Stimulated activated CD4-positive, alpha-beta T cell treated with anti-CD3 and anti-CD28 coated beads, Interleukin-15, amount 100 ng/mL, for 48 hours (primary cell): ENCODE measurements around the gene POLR1G.
A peak's percentile ranks its signal among the peaks of the same experiment; 100 is the strongest.
"Not testable (repeated sequence)": the region's sequence is repeated elsewhere in the genome, so short reads cannot be mapped to it uniquely, and the experiment has no call there.

ENCODE experiments used
- DNase-seq, 2 donors: peaks; one replicate each; pipeline ENCODE4 v3.0.0-alpha.2; 2020; ENCODE audit warnings: low read depth in 2 of 2

Gene POLR1G

GRCh38 chr19:45421947-45422498, 15.6 kb downstream of the POLR1G start:
- DNase-seq: no peak

GRCh38 chr19:45423033-45423588, 16.7 kb downstream of the POLR1G start:
- peak; percentile 82 to 90 for DNase-seq

- peak; percentile 54 to 61 for DNase-seq
Measured at GRCh38 chr19:45423589-45424190, 17.2 kb downstream of the POLR1G start, which contains the start of gene ERCC1. ERCC1 (minus strand) TSS chr19:45423917; CDS start chr19:45423374, 543 bp downstream.

- DNase-seq: no peak
Measured at GRCh38 chr19:45424191-45425058, 18.0 kb downstream of the POLR1G start.

DNA sequence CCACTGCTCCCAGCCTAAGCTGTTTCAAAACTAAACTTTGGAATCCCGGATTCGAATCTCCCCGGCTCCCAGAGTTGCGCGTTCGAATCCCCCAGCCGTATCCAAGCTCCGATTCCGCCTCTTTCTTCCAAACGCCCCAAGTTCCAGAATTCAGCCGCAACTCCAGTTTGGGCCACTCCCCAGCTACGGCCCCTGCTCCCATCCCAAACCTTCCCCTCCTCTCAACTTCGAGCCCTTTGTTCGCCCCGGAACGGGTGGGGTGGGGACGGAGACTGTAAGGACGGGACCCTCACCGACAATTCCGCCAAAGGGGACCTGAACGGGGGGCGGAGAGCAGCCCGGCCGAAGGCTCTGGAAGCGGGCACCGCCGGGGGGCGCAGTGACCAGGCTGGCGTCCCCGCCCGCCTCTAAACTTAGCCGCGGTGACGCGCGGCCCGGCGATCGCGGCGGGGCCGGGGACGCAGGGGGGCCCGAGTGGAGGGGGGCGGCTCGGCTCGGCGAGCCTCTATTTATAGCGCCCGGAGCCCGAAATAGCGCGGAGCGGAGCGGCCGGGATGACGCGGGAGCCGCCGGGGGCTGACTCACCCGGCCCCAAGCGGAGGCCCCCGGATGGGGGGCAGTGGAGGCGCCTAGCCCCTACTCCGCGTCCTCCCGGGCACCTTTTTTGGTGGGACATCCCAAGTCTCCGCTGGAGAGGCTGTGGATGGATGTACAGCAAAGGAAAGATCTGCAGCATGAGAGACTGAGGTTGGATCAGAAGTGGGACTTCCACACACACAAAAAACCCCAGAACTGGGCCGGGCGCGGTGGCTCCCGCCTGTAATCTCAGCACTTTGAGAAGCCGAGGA, 22.2 kb downstream of the POLR1G start:
- no peak for DNase-seq

DNA sequence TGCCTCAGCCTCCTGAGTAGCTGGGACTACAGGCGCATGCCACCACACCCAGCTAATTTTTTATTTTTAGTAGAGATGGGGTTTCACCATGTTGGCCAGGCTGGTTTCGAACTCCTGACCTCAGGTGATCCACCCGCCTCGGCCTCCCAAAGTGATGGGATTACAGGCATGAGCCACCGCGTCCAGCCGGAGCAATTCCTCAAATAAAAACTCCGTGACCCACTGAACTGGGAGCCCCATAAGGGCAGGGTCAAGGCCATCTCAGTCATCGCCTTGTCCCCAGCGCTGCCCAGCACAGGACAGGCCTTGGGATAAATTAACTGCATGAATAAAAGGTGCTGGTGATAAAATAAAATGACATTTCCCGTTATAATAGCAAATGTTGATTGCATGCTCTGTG, 23.5 kb downstream of the POLR1G start:
- DNase-seq: not testable (repeated sequence)

DNA sequence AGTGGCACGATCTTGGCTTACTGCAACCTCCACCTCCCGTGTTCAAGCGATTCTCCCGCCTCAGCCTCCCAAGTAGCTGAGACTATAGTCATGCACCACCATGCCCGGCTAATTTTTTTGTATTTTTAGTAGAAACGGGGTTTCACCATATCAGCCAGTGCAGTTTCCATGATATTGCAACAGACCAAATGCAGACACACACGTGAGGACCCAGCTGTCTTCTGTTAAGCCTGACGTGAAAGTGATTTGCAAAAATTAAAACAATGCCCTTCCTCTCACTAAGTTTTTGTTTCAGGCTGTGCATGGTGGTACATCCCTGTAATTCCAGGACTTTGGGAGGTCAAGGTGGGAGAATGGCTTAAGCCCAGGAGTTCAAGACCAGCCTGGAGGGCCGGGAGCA, 24.6 kb downstream of the POLR1G start:
- DNase-seq: not testable (repeated sequence)

DNA sequence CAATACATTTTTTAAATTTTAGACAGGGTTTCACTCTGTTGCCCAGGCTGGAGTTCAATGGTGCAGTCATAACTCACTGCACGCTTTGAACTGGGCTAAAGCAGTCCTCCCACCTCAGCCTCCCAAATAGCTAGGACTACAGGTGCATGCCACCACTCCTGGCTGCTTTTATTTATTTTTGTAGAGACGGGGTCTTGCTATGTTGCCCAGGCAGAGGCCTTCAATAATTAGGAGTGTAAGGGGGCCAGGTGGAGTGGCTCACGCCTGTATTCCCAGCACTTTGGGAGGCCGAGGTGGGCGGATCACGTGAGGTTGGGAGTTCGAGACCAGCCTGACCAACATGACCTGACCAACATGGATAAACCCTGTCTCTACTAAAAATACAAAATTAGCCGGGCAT, 26.1 kb downstream of the POLR1G start:
- not testable (repeated sequence) for DNase-seq

DNA sequence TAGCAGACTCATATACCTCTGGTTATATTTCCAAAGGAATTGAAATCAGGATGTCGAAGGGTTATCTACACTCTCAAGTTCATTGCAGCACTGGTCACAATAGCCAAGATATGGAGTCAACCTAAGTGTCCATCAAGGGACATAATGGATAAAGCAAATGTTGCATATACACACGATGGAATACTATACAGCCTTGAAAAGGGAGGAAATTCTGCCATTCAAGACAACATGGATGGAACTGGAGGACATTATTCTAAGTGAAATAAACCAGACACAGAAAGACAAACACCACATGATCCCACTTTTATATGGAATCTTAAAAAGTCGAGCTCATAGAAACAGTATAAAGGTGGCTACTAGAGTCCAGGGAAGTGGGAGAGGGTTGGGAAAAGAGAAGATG, 30.9 kb downstream of the POLR1G start:
- no peak for DNase-seq

DNA sequence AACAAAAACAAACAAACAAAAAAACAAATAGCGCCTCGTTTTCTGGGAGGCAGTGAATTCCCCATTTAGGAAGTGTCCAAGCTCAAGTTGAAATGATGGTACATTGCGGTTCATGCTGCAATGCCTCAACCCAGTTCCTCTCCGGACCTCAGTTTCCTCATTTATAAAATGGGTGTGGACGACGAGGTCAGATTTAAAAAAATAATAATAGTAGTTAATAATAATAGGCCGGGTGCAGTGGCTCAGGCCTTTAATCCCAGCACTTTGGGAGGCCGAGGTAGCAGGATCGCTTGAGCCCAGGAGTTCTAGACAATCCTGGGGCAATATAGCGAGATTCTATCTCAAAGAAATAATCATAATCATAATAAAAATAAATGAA, 32.7 kb downstream of the POLR1G start:
- no peak for DNase-seq

DNA sequence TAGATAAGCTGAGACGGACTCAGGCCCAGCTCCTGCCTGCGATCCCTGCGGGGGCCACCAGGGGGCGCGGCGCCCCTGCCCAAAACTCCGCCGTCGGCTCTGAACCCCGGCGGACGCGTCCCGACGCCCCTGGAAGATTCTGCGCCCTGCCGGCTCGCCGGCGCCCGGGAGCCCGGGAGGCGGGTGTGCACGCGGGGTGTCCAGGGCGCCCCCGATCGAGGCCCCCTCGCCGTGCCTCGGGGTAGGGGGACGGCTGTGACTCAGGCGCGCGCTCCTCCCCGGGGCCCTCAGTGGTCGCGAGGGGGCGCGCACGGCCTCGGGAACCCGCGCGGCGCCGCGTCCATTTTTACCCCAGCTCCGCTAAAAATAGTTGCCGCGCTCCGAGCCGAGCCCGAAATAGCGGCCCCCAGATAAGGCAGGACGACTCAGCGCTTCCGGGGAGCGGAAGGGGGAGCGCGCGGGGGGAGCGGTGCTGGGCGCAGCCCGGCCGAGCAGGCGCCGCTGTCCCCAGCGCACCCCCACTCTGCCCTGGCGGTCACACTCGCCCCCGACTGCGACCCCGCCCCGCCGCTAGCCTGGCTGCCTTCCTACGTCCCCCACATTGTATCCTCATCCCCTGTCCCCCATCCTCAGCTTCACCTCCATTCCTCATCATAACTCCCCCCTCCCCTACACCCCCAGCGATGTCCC, 33.3 kb downstream of the POLR1G start:
- DNase-seq: peak; percentile 54 to 76

DNA sequence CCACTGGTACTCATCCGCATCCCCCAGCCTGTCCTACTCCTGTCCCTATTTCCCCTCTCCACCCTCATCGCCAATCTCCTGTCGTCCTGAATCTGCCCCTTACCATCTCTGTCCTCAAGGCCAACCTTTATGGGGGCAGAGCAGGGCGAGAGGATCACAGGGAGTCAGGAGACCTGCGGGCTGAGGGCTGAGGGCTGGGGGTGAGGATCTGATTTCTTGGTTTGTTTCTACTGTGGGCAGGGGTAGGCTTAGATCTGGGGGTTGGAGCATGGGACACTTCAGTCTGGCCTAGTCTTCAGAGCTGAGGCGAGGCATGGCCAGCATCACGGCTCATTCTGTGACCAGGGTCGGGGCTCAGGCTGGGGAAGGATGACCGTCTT, 33.8 kb downstream of the POLR1G start:
- DNase-seq: no peak

- DNase-seq: no peak
Measured at GRCh38 chr19:45440873-45441654, 34.6 kb downstream of the POLR1G start.

DNA sequence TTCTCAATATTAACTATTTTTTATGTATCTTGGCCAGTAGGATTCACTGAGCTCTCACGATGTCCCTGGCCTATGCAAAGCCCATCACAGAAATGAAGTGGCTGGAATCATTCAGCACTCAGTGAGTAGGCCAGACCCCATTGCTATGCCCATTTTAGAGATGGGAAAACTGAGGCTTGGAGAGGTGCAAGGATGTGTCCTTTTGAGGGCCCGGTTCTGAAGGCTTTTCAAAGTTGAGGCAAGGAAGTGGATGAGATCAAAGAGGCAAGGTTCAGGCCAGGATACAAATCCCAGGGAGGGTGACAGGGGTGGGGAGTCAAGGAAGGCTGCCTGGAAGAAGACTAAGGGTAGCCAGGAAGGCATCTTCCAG, 35.9 kb downstream of the POLR1G start:
- DNase-seq: no peak

DNA sequence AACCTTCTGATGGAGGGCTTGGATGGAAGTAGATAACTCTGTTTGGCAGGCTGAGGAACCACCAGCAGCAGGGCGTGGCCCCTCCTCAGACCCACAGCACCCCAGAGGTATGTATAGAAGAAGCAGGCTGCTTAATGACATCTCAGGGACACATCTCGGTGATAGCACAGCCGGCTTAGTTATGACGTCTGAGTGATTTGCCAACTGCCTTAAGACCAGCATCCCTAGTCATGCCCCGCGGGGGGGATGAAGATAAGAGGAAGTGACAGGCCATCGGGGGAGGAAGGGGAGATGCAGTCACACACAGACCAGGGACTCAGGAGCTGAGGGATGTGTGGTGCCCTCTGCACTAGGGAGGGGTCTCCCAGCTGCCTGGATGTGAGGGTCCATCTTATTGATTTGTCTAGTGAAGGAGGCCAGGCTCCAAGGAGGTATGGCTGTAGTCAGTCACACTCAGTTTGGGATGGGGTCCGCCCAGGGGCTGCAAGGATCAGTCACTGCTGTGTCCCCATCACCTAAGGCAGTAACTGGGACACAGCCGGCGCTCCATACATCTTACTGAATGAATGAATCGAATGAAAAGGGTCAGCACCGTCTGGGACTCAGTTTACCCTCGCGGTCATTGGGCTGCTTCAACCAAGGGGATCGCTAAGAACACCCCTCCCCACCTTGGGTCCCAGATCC, 36.5 kb downstream of the POLR1G start:
- no peak for DNase-seq

DNA sequence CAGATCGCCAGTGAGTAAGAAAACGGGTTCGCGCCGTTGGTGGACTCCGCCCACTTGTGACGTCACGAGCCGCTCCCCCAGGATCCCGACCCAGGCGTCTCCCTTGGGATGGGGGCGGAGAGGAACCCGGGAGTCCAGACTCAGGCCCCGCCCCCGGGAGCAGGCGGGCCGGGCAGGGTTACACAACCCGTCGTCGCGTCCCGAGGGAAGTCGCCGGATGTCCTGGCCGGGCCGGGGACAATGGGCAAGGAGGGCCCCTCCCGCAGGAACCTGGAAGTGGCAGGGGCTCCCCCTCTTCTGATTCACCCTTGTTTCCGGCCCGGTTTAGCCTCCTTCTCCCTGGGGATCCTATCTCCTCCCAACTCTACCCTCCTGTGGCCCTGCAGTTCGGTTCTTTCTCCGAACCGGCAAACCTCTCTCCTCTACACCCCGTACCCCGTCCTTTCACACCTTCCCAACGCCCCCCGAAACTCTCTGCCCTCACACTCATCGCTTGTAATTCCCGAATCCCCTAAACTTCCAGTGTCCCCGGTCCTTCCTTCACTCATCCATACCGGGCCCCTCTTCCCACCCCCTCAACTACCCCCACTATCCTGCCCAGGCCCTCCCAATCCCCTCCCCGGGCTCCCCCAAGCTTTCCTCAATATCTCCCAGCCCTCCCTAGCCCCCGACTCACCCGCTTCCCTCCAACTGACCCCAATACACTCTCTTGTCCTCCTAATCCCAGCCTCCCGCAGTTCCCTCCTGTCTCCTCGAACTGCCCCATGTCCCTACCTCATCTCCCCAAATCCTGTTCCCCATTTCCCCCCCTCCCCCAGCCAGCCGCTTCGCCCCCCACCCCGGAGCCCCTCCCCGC, 37.2 kb downstream of the POLR1G start:
- DNase-seq: peak in 1 of 2 donors; percentile 33

- DNase-seq: peak in 1 of 2 donors; percentile 67
Measured at GRCh38 chr19:45444318-45445041, 38.0 kb downstream of the POLR1G start.

- no peak for DNase-seq
Measured at GRCh38 chr19:45445139-45445538, 38.7 kb downstream of the POLR1G start.
